T-helper 1 cell treated with Interleukin-12 subunit alpha and Interleukin-12 subunit beta and Interleukin-4 antibody, amounts not matched to agents 30 ng/mL and 1 ng/mL, for 36 hours (primary cell): ENCODE results near the gene CHPT1. TPM values are rescaled to one million over a fixed set of nuclear protein-coding genes. Genes with fewer than 3 reads are reported as not detected.

ENCODE experiments used
- intact Hi-C: fragments of 100-400 bp; cut with micrococcal nuclease; formaldehyde crosslinking; loops from one replicate; pipeline ENCODE4 v1.15.1; 2024
- total RNA-seq: library from RNA; stranded (reverse); gene quantifications from 2 replicates; pipeline ENCODE4 v1.2.3, GENCODE V29; 2022

The CHPT1 gene
- total RNA-seq, 1 donor from 2014 or later = 5.2 TPM

GRCh38 chr12:101759396-101760047 lies 62.1 kb downstream of the CHPT1 start:
- intact Hi-C loops = loop anchor here (1.0 to 2.0 kb wide), 5 partner anchors 61 to 353 kb away; partner anchors contain the start of gene ARL1

DNA sequence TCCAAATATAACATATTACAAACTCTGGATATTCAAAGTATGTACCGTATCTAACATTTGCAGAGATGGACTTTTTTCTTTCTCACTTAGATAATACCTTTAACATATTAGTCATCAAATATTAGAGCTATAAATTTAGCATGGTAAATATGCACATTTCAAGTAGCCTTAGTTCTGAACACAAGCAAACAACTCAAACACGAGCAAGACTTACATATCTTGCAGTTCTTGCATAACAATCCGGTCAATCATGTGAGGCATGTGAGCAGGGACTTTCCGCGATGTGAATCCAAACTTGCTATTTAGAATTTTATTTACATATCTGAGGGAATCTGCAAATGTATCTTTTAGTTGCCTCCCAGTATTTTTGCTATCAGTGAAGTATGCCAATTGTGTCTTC lies 63.9 kb downstream of the CHPT1 start:
- intact Hi-C loops = no loop called here

GRCh38 chr12:101761781-101762180 lies 64.3 kb downstream of the CHPT1 start:
- intact Hi-C loops = no loop called here

DNA sequence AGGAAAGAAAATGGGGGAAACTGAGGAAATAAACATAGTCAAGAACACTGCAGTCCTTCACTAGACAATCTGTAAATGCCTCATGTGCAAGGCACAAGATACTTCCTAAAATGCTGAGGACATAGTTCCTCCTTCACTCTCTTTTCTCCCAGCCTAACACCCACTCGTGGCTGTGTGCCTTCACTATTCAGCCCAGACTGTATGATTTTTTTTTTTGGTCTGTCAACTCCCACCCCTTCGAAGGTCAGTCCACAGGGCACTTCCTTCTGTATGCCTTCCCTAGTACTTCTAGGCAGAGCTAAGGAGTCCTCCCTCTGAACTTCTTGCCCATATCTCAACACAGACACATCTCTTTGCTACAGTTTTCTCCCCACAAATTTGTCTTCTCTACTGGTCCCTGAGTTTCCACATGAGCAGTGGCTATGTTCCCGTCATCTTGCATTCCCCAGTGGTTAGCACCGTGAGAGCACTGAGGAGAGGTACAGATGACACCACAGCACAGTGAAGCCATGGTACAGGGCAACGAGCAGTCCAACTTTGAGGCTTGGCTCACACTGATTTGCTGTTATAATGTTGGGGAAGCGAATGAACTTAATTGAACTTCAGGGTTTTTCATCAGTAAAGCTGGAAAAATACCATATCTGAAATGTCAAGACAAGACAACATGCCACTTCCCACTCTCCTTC lies 65.9 kb downstream of the CHPT1 start:
- intact Hi-C loops = no loop called here

DNA sequence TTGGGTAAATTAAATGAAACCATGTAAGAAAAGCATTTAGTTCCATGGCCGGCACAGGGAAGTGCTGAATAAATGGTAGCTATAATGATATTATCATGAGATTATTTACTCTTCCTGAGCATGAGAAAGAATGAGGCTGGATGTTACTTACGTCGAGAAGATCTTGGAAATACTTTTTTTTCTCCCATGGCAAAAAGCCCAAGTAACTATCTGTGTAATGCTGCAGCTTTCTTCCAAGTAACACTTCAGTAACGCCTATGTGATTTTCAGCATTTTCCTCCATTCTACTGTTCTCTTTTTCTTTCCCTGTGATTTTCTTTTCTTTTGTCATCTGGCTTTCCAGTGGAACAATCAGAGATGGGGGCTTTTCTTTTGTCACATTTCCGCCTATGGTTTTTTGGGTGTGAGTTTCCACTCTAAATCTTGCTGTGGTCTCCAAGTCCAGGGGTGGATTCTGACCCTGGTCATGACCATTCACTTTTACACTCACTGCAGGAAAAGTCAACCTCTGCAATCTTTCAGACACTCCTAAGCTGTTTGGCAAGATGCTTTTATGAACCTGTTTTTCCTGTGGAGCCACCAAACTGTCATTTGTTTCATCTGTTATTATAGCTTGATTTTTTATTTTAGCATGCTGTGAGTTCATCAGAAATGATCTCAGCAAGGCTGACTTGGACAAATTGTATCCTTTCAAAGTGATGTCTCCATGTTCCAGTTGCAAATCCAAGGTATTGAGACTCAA lies 66.8 kb downstream of the CHPT1 start:
- intact Hi-C loops = no loop called here

DNA sequence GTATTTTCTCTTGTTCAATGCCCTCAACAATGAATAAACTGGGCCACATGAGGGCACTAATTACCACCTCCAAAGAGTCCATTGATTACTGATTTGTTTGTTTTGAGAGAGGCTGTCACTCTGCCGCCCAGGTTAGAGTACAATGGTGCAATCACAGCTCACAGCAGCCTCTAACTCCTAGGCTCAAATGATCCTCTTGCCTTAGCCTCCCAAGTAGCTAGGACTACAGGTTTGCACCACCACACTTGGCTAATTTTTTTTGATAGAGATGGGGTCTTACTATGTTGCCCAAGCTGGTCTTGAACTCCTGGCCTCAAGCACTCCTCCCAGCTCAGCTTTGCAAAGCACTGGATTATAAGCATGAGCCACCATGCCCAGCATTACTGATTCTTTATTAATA lies 70.1 kb downstream of the CHPT1 start:
- intact Hi-C loops = no loop called here

GRCh38 chr12:101768781-101769180 lies 71.3 kb downstream of the CHPT1 start:
- intact Hi-C loops = no loop called here

GRCh38 chr12:101769865-101770264 lies 72.4 kb downstream of the CHPT1 start:
- intact Hi-C loops = loop anchor here (5.0 to 10.0 kb wide), 2 partner anchors 705 to 997 kb away; no protein-coding TSS in a partner anchor

DNA sequence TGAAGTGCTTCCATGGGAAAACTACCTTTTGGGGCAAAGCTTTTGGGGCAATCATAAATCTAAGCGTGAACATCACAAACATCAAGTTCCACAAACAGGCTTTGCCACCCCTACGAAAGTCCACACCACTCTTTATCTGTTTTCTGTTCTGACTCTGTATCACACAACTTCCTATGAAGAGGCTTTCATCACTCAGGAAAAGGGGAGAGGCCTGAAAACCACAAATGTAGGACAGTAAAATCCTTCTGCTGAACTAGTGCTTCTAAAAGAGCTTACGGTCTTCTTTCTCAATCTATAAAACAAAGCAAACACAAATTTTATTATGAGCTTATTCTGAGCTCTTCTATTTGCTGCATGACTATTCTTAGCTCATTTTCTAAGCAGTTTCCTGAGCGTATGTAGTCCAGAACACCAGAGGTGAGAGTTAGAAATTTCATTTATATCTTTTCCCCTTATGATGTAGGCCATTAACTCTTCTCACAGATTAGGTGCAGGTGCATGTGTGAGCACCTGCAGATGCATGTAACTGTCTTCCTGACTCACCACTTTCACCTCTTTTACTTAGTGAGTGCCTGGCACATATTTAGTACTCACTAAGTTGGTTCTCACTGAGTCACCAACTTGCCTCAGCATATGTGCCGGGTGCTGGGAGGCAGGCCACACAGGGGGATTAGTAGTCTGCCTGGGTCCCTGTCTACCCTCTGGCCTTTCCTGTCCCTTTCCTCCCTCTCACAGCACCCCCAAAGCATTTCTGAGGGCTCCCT lies 74.8 kb downstream of the CHPT1 start:
- intact Hi-C loops = loop anchor here (2.0 to 10.0 kb wide), 3 partner anchors 75 to 995 kb away; partner anchors contain the start of gene CHPT1

GRCh38 chr12:101773650-101774162 lies 76.3 kb downstream of the CHPT1 start:
- intact Hi-C loops = loop anchor here (1.0 to 10.0 kb wide), 10 partner anchors 20 to 994 kb away; partner anchors contain the start of genes CHPT1 and DRAM1

DNA sequence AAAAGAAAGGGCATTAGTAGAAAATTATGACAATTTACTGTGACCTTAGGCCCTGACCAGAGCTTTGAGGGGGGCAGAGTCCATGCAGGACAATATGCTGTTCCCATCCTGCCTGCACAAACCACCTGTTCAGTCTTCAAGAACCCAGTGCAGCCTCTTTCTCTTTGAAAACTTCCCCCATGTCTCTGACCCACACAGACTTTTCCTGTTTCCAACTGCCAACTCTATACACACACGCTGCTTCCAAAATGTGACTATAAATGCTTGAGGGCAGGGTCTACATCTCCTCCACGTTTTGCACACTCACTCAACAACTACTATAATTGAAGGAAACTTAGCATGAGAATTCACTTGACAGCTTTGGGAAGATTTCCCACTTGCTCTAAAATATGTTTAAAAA lies 78.4 kb downstream of the CHPT1 start:
- intact Hi-C loops = loop anchor here (10.0 kb wide), 1 partner anchor 699 kb away; no protein-coding TSS in a partner anchor

DNA sequence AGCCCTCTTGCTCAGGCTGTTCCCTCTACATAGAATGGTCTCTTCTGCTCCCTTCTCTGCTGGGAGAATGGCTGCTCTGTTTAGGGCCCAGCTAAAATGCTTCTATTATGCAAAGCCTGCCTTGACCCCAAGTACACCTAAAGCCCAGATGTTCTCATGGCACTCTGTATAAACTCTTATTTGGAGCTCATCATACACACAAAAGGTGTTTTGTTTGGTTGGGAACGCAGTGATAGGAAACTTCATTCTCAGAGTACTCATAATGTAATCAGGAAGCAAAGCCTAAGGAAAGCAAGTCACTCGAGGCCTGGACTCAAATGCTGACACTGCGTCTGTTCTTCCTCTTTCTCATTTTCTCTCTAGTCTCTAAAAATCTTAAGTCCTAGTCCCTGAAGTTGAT lies 80.0 kb downstream of the CHPT1 start:
- intact Hi-C loops = loop anchor here (10.0 kb wide), 1 partner anchor 697 kb away; no protein-coding TSS in a partner anchor

GRCh38 chr12:101777978-101778377 lies 80.5 kb downstream of the CHPT1 start:
- intact Hi-C loops = loop anchor here (10.0 kb wide), 1 partner anchor 697 kb away; no protein-coding TSS in a partner anchor

Other genes with a start within 250 kb of the CHPT1 start
- gene SPIC, start 222.3 kb upstream of the CHPT1 start, total RNA-seq = not detected in 2 replicates
- gene MYBPC1, start 102.7 kb upstream of the CHPT1 start, total RNA-seq = not detected in 2 replicates
- gene SYCP3, start 41.8 kb downstream of the CHPT1 start, total RNA-seq = 0.46 and 0.93 TPM in 2 replicates
- gene GNPTAB, start 133.3 kb downstream of the CHPT1 start, total RNA-seq = 62.4 and 63.1 TPM in 2 replicates
- gene DRAM1, start 179.9 kb downstream of the CHPT1 start, total RNA-seq = 5.9 and 7.1 TPM in 2 replicates